ENCODE results near the gene PTGDS.

The PTGDS gene

DNA sequence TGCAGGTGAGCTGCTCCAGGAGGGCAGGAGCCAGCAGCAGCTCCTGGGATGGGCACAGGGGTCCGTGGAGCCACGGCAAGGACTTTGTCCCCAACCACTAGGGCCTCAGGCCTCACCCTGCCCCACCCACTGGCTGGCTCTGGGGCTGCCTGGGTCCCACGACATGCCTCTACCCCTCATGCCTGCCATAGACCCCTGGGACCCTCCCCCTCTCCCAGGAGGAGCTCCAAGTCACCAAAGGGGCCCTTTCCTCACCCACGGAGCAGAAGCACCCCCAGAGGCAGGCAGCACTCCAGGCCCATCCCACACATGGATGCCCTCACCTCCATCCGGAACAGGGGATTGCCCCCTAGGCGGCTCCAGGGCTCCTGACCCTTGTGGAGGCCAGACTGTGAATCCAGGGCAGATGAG lies 44.3 kb downstream of the PTGDS start:
- DNase-seq (ENCODE audit: low read depth in 2 of 2, low spot score in 1 of 2), result no peak

DNA sequence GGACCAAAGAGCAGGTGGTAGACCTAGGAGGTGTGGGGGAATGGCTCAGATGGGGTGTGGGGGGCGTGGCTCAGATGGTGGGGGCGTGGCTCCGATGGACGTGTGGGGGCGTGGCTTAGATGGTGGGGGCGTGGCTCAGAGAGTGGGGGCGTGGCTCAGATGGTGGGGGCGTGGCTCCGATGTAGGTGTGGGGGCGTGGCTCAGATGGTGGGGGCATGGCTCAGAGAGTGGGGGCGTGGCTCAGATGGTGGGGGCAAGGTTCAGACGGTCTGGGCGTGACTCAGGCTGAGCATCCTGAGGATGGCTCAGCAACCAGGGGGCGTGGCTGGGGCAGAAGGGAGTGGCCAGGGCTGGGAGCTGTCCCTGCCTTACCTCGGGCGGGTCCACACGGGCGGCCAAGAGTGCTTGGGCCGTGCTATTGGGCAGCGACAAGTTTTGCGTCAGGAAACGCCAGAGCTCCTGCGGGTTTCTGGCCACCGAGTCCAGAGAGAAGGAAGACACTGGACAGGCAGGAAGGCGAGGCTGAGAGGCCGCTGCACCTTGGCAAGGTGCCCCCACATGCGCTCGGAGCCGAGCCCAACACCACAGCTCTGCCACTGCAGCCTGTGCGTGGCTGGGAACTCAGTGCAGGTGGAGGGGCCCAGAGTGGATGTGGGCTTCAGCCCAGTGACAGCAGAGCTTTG lies 44.8 kb downstream of the PTGDS start:
- DNase-seq (ENCODE audit: low read depth in 2 of 2, low spot score in 1 of 2), result peak in 1 of 2 donors; percentile 48

DNA sequence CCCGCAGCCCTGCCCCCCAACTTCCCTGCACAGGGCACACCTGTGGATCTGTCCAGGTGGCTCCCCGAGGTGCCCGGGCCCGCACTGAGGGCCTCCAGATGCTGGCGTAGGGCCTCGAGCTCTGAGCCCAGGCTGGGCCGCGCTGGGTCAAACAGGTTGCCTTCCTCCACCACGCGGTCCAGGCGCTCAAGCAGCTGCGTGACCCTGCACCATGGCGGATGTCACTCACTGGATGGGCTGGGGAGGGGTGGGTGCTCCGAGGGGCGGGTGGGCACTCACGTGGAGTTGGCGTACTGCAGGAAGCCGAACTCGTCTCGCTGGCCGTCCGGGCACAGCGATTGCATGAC lies 45.3 kb downstream of the PTGDS start:
- no peak for DNase-seq (ENCODE audit: low read depth in 2 of 2, low spot score in 1 of 2)

DNA sequence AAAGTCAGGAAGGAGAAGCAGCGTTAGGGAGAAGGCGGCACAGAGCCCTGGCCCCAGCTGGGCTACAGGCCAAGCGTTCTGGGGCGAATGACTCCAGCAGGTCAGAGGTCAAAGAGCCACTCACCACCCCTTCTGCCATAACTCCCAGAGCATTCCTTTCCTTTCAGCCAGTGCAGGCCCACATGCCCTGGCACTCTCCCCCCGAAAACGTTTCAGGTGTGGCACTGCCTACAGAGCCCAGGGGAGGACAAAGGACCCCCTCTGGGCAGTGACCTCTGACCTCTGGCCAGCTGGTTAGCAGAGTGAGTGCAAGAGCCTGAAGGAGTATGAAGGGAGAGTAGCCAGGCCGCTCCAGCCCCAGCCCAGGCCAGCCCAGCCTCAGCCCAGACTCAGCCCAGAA lies 45.9 kb downstream of the PTGDS start:
- DNase-seq (ENCODE audit: low read depth in 2 of 2, low spot score in 1 of 2), result no peak

DNA sequence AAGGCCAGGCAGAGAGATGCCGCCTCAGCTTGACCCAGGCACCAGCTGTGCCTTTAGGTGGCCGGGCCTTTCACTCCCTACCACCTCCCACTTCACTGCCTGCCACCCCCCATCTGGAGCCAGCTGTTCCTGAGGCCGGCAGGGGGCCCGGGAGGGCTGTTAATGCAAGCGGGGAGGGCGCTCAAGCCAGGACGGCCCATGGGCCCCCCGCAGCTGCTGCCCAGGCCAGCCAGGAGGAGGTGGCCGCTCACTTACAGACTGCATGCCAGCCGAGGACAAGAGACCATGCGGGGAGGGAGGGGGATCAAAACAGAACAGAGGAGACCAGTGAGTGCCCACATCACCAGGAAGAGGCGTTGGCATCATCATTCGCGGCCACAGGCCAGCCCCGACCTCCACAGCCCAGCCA lies 46.3 kb downstream of the PTGDS start:
- no peak for DNase-seq (ENCODE audit: low read depth in 2 of 2, low spot score in 1 of 2)

DNA sequence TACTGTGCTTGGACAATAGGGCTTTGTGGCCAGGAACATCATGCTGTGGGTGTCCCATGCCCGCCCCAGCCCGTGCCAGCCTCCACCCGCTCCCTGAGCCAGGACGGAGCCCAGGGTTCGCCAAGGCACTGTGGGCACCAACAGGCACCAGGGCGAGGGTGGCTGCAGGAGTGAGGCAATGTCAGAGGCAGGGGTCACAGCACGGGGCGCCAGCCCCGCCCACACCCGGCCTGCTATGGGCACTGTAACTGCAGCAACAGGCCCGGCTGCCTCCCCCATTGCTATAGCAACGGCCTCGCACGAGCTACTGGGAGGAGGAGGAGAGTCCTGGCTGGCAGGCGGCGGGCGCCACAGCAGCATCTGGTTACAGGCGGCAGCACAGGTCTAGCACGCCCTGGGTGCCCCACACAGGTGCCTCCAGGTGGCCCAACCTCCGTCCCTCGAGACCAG lies 48.2 kb downstream of the PTGDS start:
- no peak for DNase-seq (ENCODE audit: low read depth in 2 of 2, low spot score in 1 of 2)

DNA sequence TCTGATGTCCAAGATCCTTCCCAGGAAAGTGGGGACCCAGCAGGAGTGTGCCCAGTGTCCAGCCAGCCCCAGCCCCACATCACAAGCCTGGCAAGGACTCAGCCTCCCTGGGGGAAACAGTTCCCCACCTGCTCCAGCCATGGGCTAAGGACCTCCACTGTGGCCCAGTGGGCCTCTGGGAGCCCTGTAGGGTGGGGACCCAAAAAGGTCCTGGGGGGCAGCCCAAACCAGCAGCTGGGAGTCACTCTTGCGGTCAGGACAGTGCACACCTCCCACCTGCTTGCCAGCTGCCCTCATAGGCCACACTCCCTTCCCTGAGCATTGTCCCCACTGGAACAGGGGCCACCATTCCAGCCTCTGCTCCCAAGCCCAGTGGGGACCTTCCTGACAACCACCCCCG lies 49.1 kb downstream of the PTGDS start:
- no peak for DNase-seq (ENCODE audit: low read depth in 2 of 2, low spot score in 1 of 2)

DNA sequence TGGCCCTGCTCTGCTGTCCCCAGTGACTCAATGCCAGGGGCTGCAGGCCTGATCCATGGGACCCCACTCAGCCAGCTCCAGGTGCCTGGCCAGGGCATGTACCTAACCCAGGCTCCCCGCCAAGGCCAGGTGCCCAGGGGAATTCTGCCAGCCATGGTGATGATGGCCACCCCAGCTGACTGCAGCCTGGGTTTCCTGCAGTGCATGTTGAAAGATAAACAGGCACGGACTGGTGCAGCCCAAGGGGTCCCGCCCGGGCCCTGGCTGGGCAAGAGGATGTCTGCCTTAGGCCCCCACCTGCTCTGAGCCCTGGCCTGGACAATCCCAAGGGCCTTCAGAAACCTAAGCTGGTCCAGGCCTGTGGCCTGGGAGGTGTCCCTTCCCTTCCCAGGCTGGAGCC lies 49.5 kb downstream of the PTGDS start:
- DNase-seq (ENCODE audit: low read depth in 2 of 2, low spot score in 1 of 2), result no peak

DNA sequence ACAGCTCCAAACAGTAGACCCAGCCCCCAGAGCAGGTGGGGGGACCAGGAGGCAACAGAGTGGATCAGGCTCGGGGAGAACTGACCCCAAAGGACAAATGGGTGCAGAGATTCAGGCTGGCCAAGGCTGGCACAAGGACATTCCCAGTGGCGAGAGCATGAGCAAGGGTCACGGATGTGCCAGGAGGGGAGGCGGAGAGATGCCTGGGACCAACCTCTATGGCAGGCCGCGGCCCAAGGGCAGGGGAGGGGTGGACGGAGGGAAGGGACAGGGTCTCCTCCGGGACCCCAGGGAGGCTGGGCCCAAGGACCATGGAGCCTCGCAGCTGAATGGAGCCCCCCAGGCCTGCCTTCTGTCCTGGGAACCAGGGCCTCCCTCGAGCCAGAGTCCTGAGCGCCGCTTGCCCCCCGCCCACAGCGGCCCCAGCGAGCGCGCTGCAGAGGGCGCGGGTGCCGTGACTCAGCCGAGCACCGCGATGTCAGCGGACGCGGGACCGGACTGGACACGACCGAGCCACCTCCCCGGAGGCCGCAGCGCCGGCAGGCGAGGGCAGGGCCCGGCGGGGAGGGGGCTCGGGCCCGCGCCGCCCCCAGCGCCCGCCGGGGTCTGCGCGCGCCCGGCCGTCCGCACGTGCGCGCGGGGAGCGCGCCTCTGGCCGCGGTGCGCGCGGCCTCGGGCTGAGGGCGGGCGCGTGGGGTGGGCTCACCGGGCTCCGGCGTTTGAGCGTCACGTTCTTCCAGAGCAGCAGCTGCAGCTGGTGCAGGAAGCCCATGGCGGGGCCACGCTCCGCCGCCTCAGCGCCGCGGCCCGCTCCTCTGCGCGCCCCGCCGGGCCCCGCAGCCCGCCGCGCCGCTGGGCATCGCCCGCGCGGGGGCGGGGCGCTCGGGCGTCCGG lies 50.3 kb downstream of the PTGDS start, which contains the start of gene ABCA2:
Gene ABCA2 (minus strand): TSS at position 869 of the 894 bp plus-strand sequence. CDS start 97 bp downstream, at position 772.
- DNase-seq (ENCODE audit: low read depth in 2 of 2, low spot score in 1 of 2), result no peak

DNA sequence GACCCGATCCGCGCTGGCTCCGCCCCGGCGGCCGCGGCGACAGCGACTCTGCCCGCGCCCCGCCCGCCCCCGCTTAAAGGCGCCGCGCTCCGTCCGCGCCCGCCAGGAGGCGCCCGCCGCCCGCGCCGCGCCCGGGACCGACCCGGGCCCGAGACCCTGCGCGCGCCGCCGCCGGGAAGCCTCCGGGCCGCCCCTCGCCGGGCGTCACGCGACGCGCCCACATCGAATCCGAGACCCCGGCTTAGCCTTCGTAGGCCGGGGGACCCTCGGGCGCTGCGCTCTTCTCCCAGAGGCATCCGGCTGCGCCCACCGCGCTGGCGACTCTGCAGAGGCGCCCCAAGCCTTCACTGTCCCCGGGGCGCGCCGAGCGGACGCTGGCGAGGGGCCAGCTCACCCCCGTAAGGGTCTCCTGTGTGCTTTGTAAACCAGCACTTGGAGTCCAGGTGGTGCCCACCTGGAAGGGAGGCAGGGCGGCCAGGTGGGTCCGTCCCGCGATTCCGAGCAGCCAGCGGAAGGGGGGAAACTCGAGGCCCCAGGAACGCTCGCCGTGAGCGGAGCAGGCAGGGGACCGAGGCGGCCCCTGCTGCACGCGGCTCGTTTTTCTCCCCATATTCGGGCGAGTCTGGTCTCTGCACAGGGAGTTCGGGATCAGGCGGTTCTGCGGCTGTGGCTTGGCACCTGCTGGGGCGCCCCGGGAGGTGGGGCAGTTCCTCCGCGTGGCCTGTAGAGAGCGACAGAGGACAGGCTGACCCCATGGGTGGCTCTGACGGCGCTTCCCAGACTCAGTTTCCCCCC lies 51.2 kb downstream of the PTGDS start:
- DNase-seq (ENCODE audit: low read depth in 2 of 2, low spot score in 1 of 2), result peak in 1 of 2 donors; percentile 36

DNA sequence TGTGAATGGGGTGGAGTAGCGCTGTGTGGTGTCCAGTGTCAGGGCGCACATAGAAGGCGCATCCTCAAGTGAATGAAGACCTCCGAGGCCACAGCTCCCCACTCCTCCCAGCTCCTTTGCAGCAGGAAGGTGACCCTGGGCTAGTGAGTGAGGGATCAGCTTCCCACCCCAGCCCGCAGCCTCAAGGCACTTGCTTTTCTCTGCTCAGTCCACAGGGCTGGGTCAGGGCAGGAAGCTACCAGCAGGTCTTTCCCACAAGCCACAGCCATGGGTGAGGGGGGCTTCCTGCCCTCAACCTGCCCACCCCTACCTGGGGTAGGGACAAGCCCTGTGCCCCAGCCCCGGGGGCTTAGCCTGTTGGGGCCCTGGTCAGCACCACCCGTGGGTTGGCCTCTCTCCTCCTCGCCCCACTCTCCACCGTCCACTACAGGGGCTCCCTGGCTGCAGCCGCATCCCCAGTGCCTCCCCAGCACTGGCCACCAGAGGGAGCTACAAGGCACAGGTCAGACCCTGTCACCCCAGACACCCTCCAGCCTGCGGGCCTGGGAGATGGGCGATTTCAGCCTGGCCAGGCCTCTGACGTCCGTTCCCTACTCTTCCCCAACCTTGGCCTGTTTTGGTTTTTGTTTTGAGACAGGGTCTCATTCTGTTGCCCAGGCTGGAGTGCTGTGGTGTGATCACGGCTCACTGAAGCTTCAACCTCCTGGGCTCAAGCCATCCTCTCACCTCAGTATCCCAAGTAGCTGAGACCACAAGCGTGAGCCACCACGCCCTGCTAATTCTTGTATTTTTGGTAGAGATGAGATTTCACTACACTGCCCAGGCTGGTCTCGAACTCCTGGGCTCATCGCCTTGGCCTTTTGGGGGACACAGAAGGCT lies 52.0 kb downstream of the PTGDS start:
- peak; percentile 40 to 54 for DNase-seq (ENCODE audit: low read depth in 2 of 2, low spot score in 1 of 2)

DNA sequence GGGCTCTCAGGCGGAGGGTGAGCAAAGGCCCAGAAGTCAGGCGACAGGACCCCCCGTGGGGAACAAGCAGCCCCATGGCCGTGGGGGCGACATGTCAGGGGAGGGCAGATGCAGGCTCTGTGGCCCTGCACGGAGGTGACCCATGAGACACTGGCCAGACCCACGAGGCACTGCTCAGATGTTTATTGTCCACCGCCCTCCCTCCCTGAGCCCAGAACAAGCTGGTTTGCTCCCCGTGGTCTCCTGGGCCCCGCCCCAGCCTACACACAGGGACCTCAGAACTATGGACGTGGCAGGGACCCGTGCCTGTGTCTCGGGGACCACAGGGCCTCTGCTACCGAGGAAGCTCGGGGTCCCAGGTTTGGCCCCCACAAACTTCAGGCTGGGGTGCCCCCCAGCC lies 52.7 kb downstream of the PTGDS start:
- no peak for DNase-seq (ENCODE audit: low read depth in 2 of 2, low spot score in 1 of 2)

DNA sequence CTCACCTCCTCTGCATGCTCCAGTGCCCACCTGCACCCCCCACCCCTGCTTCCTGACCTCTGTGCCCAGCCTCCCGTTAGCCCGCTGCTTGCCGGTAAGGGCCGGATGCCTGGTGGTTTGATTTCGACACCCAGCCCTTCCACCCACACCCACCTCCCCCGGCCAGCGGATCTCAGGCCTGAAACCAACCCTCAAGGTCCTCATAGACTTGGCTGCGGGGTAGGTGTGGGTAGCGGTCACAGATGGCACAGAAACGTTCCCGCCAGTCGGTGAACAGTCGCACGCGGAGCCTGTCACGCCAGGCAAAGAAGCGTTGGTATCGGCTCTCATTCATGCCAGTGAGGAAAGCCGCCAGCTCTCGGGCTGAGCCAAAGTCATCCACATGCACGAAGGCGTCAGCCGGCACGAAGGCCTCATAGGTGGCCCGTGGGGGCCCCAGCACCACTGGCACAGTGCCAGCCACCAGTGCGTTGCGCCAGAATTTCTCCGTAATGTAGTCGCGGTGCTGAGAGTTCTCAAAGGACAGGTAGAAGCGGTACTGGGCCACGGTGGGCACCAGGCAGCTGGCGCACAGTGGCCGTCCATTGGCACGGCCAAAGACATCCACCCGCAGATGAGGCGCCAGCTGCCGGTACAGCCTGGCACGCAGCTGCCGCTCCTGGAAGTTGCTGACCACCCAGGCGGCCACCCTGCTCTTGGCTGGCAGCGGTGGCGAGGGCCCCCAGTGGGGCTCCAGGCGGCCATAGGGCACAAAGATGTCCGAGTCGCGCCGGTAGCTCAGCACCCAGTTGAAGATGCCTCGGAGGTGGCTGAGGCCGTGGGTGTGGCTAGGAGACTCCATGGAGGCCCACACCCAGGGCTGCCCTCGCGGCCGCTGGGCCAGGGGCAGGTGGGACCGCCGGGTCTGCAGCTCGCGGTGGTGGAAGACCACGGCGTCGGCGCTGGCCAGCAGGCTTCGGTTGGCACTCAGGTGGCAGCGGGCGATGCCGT lies 53.5 kb downstream of the PTGDS start:
- no peak for DNase-seq (ENCODE audit: low read depth in 2 of 2, low spot score in 1 of 2)
